Uterus (tissue), 2 donors: ENCODE results near the gene ACTR3C.

Experiments used
- CTCF ChIP-seq, 4 experiments: fragments of 200-600 bp in 2 of 4; fragments of 450-650 bp in 2 of 4; sonication (generic) in 2 of 4; IDR thresholded peaks; one replicate each; pipeline ENCODE4 v1.5.1; 2016 to 2019; ENCODE audit warnings: antibody characterized with exemption in 4 of 4, mild to moderate bottlenecking in 2 of 4, moderate library complexity in 1 of 4
- POLR2A ChIP-seq, 2 donors: fragments of 450-650 bp; IDR thresholded peaks; one replicate each; pipeline ENCODE4 v1.6.1; 2016; ENCODE audit warnings: antibody characterized with exemption in 2 of 2, mild to moderate bottlenecking in 1 of 2, moderate library complexity in 1 of 2

- TF ChIP-seq CTCF (IDR thresholded peaks at IDR 0.05) (no peak), POLR2A (IDR thresholded peaks at IDR 0.05) (no peak)
Observed at GRCh38 chr7:150313367-150313809, 10.0 kb downstream of the ACTR3C start.
